GM12878 (cell line): ENCODE results near the gene SRGAP1. TPM values are rescaled to one million over a fixed set of nuclear protein-coding genes. Genes with fewer than 3 reads are reported as not detected.

ENCODE experiments used
- ATAC-seq: fragments of 200-7000 bp; cut with Tn5 transposase; 3 replicates; pipeline ENCODE4 v1.9.1; 2020; ENCODE audit warnings: mild to moderate bottlenecking, moderate library complexity
- BruUV-seq: library from RNA; stranded (reverse); fragments of 400-500 nt; replicated peaks from 2 replicates; lab custom pipeline; 2021; lab: Mats Ljungman, UMichigan
- CTCF ChIA-PET: fragments of 300-600 bp; sonication (Branson Sonifier 250); formaldehyde crosslinking; extraction: SDS; loops from one replicate; lab custom pipeline; 2021; ENCODE audit warnings: inconsistent platforms; lab: Yijun Ruan, JAX
- POLR2A ChIA-PET: fragments of 350-600 bp; formaldehyde crosslinking; extraction: SDS; loops from one replicate; lab custom pipeline; 2021; ENCODE audit warnings: inconsistent platforms; lab: Charles Lee
- RAD21 ChIA-PET: fragments of 300-600 bp; sonication (Branson Sonifier 250); formaldehyde crosslinking; loops from one replicate; lab custom pipeline; 2023; ENCODE audit warnings: antibody characterized with exemption; ENCODE audit not compliant: unreplicated experiment; lab: Charles Lee
- SMC1A ChIA-PET: fragments of 300-600 bp; sonication (Branson Sonifier 250); formaldehyde crosslinking; loops from one replicate; lab custom pipeline; 2023; ENCODE audit not compliant: unreplicated experiment, uncharacterized antibody; lab: Charles Lee
- DNase-seq: peaks from one replicate; pipeline ENCODE4 v3.0.0-alpha.2; 2011; ENCODE audit warnings: low read depth, low spot score
- FAIRE-seq: peaks from 3 replicates; lab custom pipeline; 2011; peaks lifted over from hg19 to GRCh38; lab: Jason Lieb, UNC
- H2AFZ ChIP-seq: 2 replicates; pipeline ENCODE4 v1.6.0; 2011; ENCODE audit warnings: low read depth, low read length, control low read depth; ENCODE audit not compliant: control insufficient read depth
- H3K27ac ChIP-seq: 2 replicates; pipeline ENCODE4 v1.5.1; 2011; ENCODE audit warnings: control low read depth; ENCODE audit not compliant: control insufficient read depth, insufficient read depth
- H3K27me3 ChIP-seq, 2 experiments: replicated peaks in 1 of 2; 2 replicates each; pipeline versions ENCODE4 v1.6.0 to v1.6.1; 2011; ENCODE audit warnings: low read length in 1 of 2; ENCODE audit not compliant: control insufficient read depth in 2 of 2, insufficient read depth in 2 of 2
- H3K36me3 ChIP-seq, 2 experiments: 2 replicates each; pipeline ENCODE4 v1.5.1; 2011; ENCODE audit warnings: low read length in 1 of 2; ENCODE audit not compliant: control insufficient read depth in 2 of 2, insufficient read depth in 2 of 2
- H3K4me1 ChIP-seq: 2 replicates; pipeline ENCODE4 v1.6.1; 2011; ENCODE audit warnings: mild to moderate bottlenecking, low read length, moderate library complexity, mixed read lengths; ENCODE audit not compliant: control insufficient read depth, insufficient read depth
- H3K4me2 ChIP-seq: 2 replicates; pipeline ENCODE4 v1.6.0; 2011; ENCODE audit warnings: control low read depth; ENCODE audit not compliant: control insufficient read depth, insufficient read depth
- H3K4me3 ChIP-seq: fragments of 200-600 bp; sonication (generic); 2 replicates; pipeline ENCODE4 v1.5.1; 2016
- H3K79me2 ChIP-seq: 2 replicates; pipeline ENCODE4 v1.6.0; 2011; ENCODE audit warnings: low read length; ENCODE audit not compliant: control insufficient read depth, insufficient read depth
- H3K9ac ChIP-seq: 2 replicates; pipeline ENCODE4 v1.8.0; 2011; ENCODE audit warnings: low read length, control low read depth, mixed read lengths; ENCODE audit not compliant: control insufficient read depth, insufficient read depth
- H3K9me3 ChIP-seq: replicated peaks from 3 replicates; pipeline ENCODE4 v1.5.1; 2011; ENCODE audit warnings: mild to moderate bottlenecking, low read length; ENCODE audit not compliant: control insufficient read depth, insufficient read depth
- H4K20me1 ChIP-seq: 2 replicates; pipeline ENCODE4 v1.6.0; 2011; ENCODE audit not compliant: control insufficient read depth, insufficient read depth
- EGR1 ChIP-seq, 2 experiments: IDR thresholded peaks; 1 replicate in 1 of 2; 2 replicates in 1 of 2; pipeline ENCODE4 v1.6.1; 2011 to 2012; ENCODE audit warnings: low read depth in 2 of 2, low read length in 2 of 2, borderline replicate concordance in 1 of 2, mild to moderate bottlenecking in 1 of 2, moderate library complexity in 1 of 2
- ESRRA ChIP-seq: IDR thresholded peaks from 2 replicates; pipeline ENCODE4 v1.6.1; 2012; ENCODE audit warnings: mild to moderate bottlenecking, low read length, improper control_type of control experiment
- GATAD2B ChIP-seq: fragments of 450-650 bp; conservative IDR thresholded peaks from 2 replicates; pipeline ENCODE4 v1.6.1; 2017; ENCODE audit warnings: low read depth, mild to moderate bottlenecking, moderate library complexity
- HDAC6 ChIP-seq: fragments of 200-600 bp; sonication (generic); IDR thresholded peaks from one replicate; pipeline ENCODE4 v1.8.0; 2017; ENCODE audit warnings: antibody characterized with exemption; ENCODE audit not compliant: unreplicated experiment
- JUNB ChIP-seq: IDR thresholded peaks from 2 replicates; pipeline ENCODE4 v1.6.1; 2016; ENCODE audit warnings: antibody characterized with exemption, mild to moderate bottlenecking
- SUZ12 ChIP-seq: fragments of 200-600 bp; sonication (generic); IDR thresholded peaks from one replicate; pipeline ENCODE4 v1.6.1; 2018; ENCODE audit warnings: antibody characterized with exemption, mild to moderate bottlenecking; ENCODE audit not compliant: unreplicated experiment
- in situ Hi-C: fragments of 300-500 bp; cut with MboI; formaldehyde crosslinking; loops from 9 replicates; pipeline ENCODE4 v1.14.3; 2018; ENCODE audit warnings: mixed read lengths
- intact Hi-C: fragments of 100-400 bp; cut with micrococcal nuclease; formaldehyde crosslinking; loops from one replicate; pipeline ENCODE4 v1.14.2; 2022; ENCODE audit not compliant: unreplicated experiment
- polyA plus RNA-seq, 11 experiments: library from polyadenylated mRNA; depleted of rRNA in 4 of 11; unstranded in 6 of 11; stranded (reverse) in 5 of 11; fragments of >200 nt; fragmentation: Nextera tagmentation in 4 of 11; fragmentation: Illumina TruSeq in 1 of 11; extraction: Ambion mirVana in 4 of 11; extraction: Trizol in 1 of 11; gene quantifications; 1 replicate in 1 of 11; 2 replicates in 10 of 11; pipeline versions ENCODE4 v1.2.1 to v1.2.3, GENCODE V29; 2011 to 2016; ENCODE audit warnings: inconsistent platforms in 2 of 11, missing spikeins in 2 of 11, low read depth in 1 of 11
- total RNA-seq, 4 experiments: library from RNA; depleted of rRNA in 3 of 4; stranded (reverse); fragments of >200 nt in 3 of 4; fragmentation: Illumina TruSeq in 1 of 4; extraction: Trizol in 1 of 4; gene quantifications; 2 replicates each; pipeline versions ENCODE4 v1.2.1 to v1.2.3, GENCODE V29; 2013 to 2021
- TF ChIP-seq, protein P1 (sequence below): fragments of 450-650 bp; IDR thresholded peaks from 2 replicates; pipeline ENCODE4 v1.6.1; 2016; ENCODE audit warnings: mild to moderate bottlenecking

Gene SRGAP1
- total and polyA plus RNA-seq, 10 of the 15 experiments (the other 5 are each of a cell fraction or from before 2014, with no cell fraction given): 0.16 to 0.85 (median 0.46) TPM

DNA sequence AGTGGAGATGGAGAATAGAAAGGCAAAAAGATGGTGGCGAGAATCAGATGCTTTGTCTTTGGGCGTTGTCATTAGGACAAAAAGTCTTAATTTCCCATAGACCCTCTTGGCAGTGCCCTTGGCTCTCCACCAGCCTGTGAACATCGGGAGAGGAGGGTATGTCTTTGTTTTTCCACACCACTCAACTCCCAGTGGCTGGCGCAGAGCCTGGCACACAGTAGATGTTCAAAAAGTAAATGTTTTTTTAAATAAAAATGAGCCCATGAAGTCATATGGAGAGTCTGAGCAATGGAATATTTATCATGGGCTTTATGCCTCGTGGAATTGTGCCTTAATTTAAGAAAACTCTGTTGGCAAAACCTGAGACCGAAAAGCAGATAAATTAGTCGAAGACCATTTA lies 90.4 kb downstream of the SRGAP1 start (continued):
- TF ChIP-seq, protein P1, sequence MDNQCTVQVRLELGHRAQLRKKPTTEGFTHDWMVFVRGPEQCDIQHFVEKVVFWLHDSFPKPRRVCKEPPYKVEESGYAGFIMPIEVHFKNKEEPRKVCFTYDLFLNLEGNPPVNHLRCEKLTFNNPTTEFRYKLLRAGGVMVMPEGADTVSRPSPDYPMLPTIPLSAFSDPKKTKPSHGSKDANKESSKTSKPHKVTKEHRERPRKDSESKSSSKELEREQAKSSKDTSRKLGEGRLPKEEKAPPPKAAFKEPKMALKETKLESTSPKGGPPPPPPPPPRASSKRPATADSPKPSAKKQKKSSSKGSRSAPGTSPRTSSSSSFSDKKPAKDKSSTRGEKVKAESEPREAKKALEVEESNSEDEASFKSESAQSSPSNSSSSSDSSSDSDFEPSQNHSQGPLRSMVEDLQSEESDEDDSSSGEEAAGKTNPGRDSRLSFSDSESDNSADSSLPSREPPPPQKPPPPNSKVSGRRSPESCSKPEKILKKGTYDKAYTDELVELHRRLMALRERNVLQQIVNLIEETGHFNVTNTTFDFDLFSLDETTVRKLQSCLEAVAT: no peak
- TF ChIP-seq ESRRA (no peak), HDAC6 (no peak), JUNB (no peak)
- TF ChIP-seq, all 136 proteins: peak for 0

- SMC1A ChIA-PET: no interaction called here
- POLR2A ChIA-PET: no interaction called here
- intact Hi-C loops: no loop called here
These were observed 90.9 kb downstream of the SRGAP1 start for GRCh38 chr12:63935361-63935760.

More at GRCh38 chr12:63935361-63935760, 90.9 kb downstream of the SRGAP1 start:
- DNase-seq (no peak), ATAC-seq (no peak), FAIRE-seq (no peak)
- in situ Hi-C loops: no loop called here
- no peak overlapping the region for H3K4me3 ChIP-seq
- H4K20me1 ChIP-seq: no peaks in the 10 kb centered on the region
- RAD21 ChIA-PET: no interaction called here
- no peak overlapping the region for H3K9ac ChIP-seq
- no peaks in the 10 kb centered on the region for H3K79me2 ChIP-seq
- BruUV-seq: no TSS peak
- no peak overlapping the region for H2AFZ ChIP-seq
- H3K27me3 ChIP-seq: no peaks in the 10 kb centered on the region
- CTCF ChIA-PET: no interaction called here
- no peaks in the 10 kb centered on the region for H3K9me3 ChIP-seq
- H3K27ac ChIP-seq: no peak overlapping the region
- no peaks in the 10 kb centered on the region for H3K4me1 ChIP-seq
- no peak overlapping the region for H3K4me2 ChIP-seq
- no peaks in the 10 kb centered on the region for H3K36me3 ChIP-seq
- no peak for TF ChIP-seq EGR1 (IDR thresholded peaks at IDR 0.05; ENCODE audit: borderline replicate concordance in 1 of 2, low read depth in 2 of 2, low read length in 2 of 2)
- TF ChIP-seq GATAD2B: no peak
- no peak for TF ChIP-seq SUZ12
